Psoas muscle (tissue), 8 donors: Measurements from ENCODE around the gene TEDC2. TPM values are rescaled to one million over a fixed set of nuclear protein-coding genes. Genes with fewer than 3 reads are reported as not detected.

Source experiments
- ATAC-seq, 4 donors: fragments of 200-7000 bp; cut with Tn5 transposase; one replicate each; pipeline ENCODE4 v1.9.1; 2020; ENCODE audit warnings: moderate library complexity in 3 of 4, mild to moderate bottlenecking in 2 of 4
- DNase-seq, 2 donors: peaks; one replicate each; pipeline ENCODE4 v3.0.0-alpha.2; 2020
- H3K27ac ChIP-seq: fragments of 200-600 bp; one replicate; pipeline ENCODE4 v1.8.0; 2022
- H3K27me3 ChIP-seq, 3 donors: fragments of 200-600 bp in 1 of 3; one replicate each; pipeline versions ENCODE4 v1.6.1 to v1.8.0; 2013 to 2022; ENCODE audit warnings: low read length in 2 of 3, mild to moderate bottlenecking in 2 of 3, moderate library complexity in 1 of 3; ENCODE audit not compliant: insufficient read depth in 3 of 3
- H3K36me3 ChIP-seq, 2 donors: fragments of 200-600 bp in 1 of 2; one replicate each; pipeline versions ENCODE4 v1.6.1 to v1.8.0; 2013 to 2022; ENCODE audit warnings: low read depth in 1 of 2, mild to moderate bottlenecking in 1 of 2, moderate library complexity in 1 of 2; ENCODE audit not compliant: insufficient read depth in 1 of 2
- H3K4me1 ChIP-seq: fragments of 200-600 bp; one replicate; pipeline ENCODE4 v1.8.0; 2022
- H3K4me3 ChIP-seq: fragments of 200-600 bp; one replicate; pipeline ENCODE4 v1.8.0; 2022; ENCODE audit warnings: mild to moderate bottlenecking
- H3K9me3 ChIP-seq: fragments of 200-600 bp; one replicate; pipeline ENCODE4 v1.8.0; 2022
- CTCF ChIP-seq: fragments of 200-600 bp; IDR thresholded peaks from one replicate; pipeline ENCODE4 v1.8.0; 2022; ENCODE audit warnings: antibody characterized with exemption
- WGBS, 3 donors: extraction: QIAGEN DNeasy Blood & Tissue Kit; methylation state at CpG; one replicate each; pipeline versions ENCODE4 v1.1.6 to v1.1.7; 2013; 5-methylcytosine and 5-hydroxymethylcytosine counted together
- intact Hi-C, 2 donors: fragments of 100-400 bp; cut with DNase I; formaldehyde crosslinking; loops; one replicate each; pipeline versions ENCODE4 v1.11.0 to v1.14.2; 2022
- polyA plus RNA-seq, 3 donors: library from polyadenylated mRNA; stranded (reverse); fragments of 200-250 nt; gene quantifications; one replicate each; pipeline ENCODE4 v1.2.3, GENCODE V29; 2013
- total RNA-seq, 4 donors: library from RNA; stranded (reverse); fragmentation: NEBNext Ultra II Directional in 2 of 4; extraction: Animal tissue kit (Norgen Biotek cat#: 25700) in 2 of 4; gene quantifications; one replicate each; pipeline versions ENCODE4 v1.2.1 to v1.2.4, GENCODE V29; 2021 to 2023
- donor health status: healthy with polysubstance abuse.
- donor health status: DM: no; HTN: no; CAD: no; lungs with moderate emphysema.
- donor health status: Bipolar disorder and iron deficiency.
- donor health status: healthy.
- donor health status: DM: yes; HTN: yes; CAD: no.
- donor health status: DM: no; HTN: no; CAD: no.
- donor health status: DM: no; HTN: no; CAD: no.
- donor health status: DM: yes; HTN: yes; CAD: no.

The TEDC2 gene
- total and polyA plus RNA-seq, 7 donors = 0.25 to 3.0 (median 0.61) TPM

- 70 to 84% (median 75%) methylated on average over 31 to 33 of the region's 33 CpGs for WGBS, 3 donors
- ATAC-seq = no peak
- DNase-seq = no peak
- H3K9me3 ChIP-seq = no peaks in the 10 kb centered on the region
- H3K4me1 ChIP-seq = peaks cover 38% of the 10 kb centered on the region
- intact Hi-C loops = loop anchor here in 1 of 2 donors (5.0 kb wide), 1 partner anchor 329 kb away; the partner anchor contains the start of gene TRAF7
- no peaks in the 10 kb centered on the region for H3K27me3 ChIP-seq
- no peak for TF ChIP-seq CTCF
- no peak overlapping the region for H3K27ac ChIP-seq
- no peak overlapping the region for H3K4me3 ChIP-seq
- no peaks in the 10 kb centered on the region for H3K36me3 ChIP-seq
Observed at GRCh38 chr16:2485811-2486507, 26.1 kb downstream of the TEDC2 start.

GRCh38 chr16:2486645-2487516 is 27.0 kb downstream of the TEDC2 start:
- TF ChIP-seq CTCF = peak; percentile 25
- peak; percentile 58 to 74 (median 64) for ATAC-seq
- no peaks in the 10 kb centered on the region for H3K9me3 ChIP-seq
- no peak overlapping the region for H3K27ac ChIP-seq
- H3K27me3 ChIP-seq = no peaks in the 10 kb centered on the region
- H3K4me3 ChIP-seq = peak overlapping the region; percentile 2
- intact Hi-C loops = loop anchor here in 1 of 2 donors (5.0 kb wide), 1 partner anchor 330 kb away; the partner anchor contains the start of gene TRAF7
- H3K4me1 ChIP-seq = peaks cover 36% of the 10 kb centered on the region
- DNase-seq = peak in 1 of 2 donors; percentile 79
- H3K36me3 ChIP-seq = no peaks in the 10 kb centered on the region
- 60 to 72% (median 62%) methylated on average over 29 of the region's 29 CpGs for WGBS, 3 donors

- intact Hi-C loops = loop anchor here in 1 of 2 donors (5.0 kb wide), 1 partner anchor 330 kb away; the partner anchor contains the start of gene TRAF7
- no peak for TF ChIP-seq CTCF
- no peak overlapping the region for H3K27ac ChIP-seq
Observed at GRCh38 chr16:2487517-2487842, 27.6 kb downstream of the TEDC2 start.

GRCh38 chr16:2487903-2488531 is 28.1 kb downstream of the TEDC2 start:
- Histone ChIP-seq H3K9me3 (no peaks in the 10 kb centered on the region), H3K4me3 (no peak overlapping the region), H3K27me3 (no peaks in the 10 kb centered on the region), H3K4me1 (peaks cover 27% of the 10 kb centered on the region), H3K27ac (no peak overlapping the region), H3K36me3 (no peaks in the 10 kb centered on the region)
- no peak for ATAC-seq
- intact Hi-C loops = loop anchor here in 1 of 2 donors (5.0 kb wide), 1 partner anchor 331 kb away; the partner anchor contains the start of gene TRAF7
- no peak for DNase-seq
- 75 to 82% (median 79%) methylated on average over 14 to 15 of the region's 15 CpGs for WGBS, 3 donors
- TF ChIP-seq CTCF = no peak

More at GRCh38 chr16:2487517-2487842, 27.6 kb downstream of the TEDC2 start:
- DNase-seq = no peak
- no peaks in the 10 kb centered on the region for H3K36me3 ChIP-seq
- no peaks in the 10 kb centered on the region for H3K9me3 ChIP-seq
- H3K4me3 ChIP-seq = peak overlapping the region; percentile 2
- no peak for ATAC-seq
- H3K4me1 ChIP-seq = peaks cover 30% of the 10 kb centered on the region
- WGBS, 3 donors = 54 to 73% (median 57%) methylated on average over 7 to 8 of the region's 8 CpGs
- no peaks in the 10 kb centered on the region for H3K27me3 ChIP-seq
